IPS DF 19.7 (cell line): ENCODE results near the gene GPR85.
"Not testable (repeated sequence)": the region's sequence is repeated elsewhere in the genome, so short reads cannot be mapped to it uniquely, and the experiment has no call there.

Experiments
- DNase-seq: peaks from one replicate; pipeline ENCODE4 v3.0.0-alpha.2; 2013; ENCODE audit warnings: low read depth, low spot score

GPR85 gene

GRCh38 chr7:113083816-113084495 is 2.7 kb downstream of the GPR85 start:
- no peak for DNase-seq

GRCh38 chr7:113083132-113083815 is 3.4 kb downstream of the GPR85 start:
- no peak for DNase-seq

- DNase-seq: no peak
These were observed 8.3 kb downstream of the GPR85 start for GRCh38 chr7:113078331-113078730.

GRCh38 chr7:113076703-113077102 is 9.9 kb downstream of the GPR85 start:
- no peak for DNase-seq

- DNase-seq: no peak
These were observed 15.2 kb downstream of the GPR85 start for GRCh38 chr7:113071465-113071864.

GRCh38 chr7:113062499-113062898 is 24.1 kb downstream of the GPR85 start:
- DNase-seq: no peak

- no peak for DNase-seq
These were observed 26.5 kb downstream of the GPR85 start for GRCh38 chr7:113060100-113060499.

- no peak for DNase-seq
These were observed 31.7 kb downstream of the GPR85 start for GRCh38 chr7:113054938-113055337.

GRCh38 chr7:113054272-113054671 is 32.4 kb downstream of the GPR85 start:
- DNase-seq: not testable (repeated sequence)

GRCh38 chr7:113049221-113049620 is 37.4 kb downstream of the GPR85 start:
- not testable (repeated sequence) for DNase-seq

GRCh38 chr7:113046453-113046852 is 40.2 kb downstream of the GPR85 start:
- DNase-seq: no peak

- no peak for DNase-seq
These were observed 41.2 kb downstream of the GPR85 start for GRCh38 chr7:113045379-113045778.

- no peak for DNase-seq
These were observed 42.2 kb downstream of the GPR85 start for GRCh38 chr7:113044394-113044793.

GRCh38 chr7:113040849-113041248 is 45.8 kb downstream of the GPR85 start:
- no peak for DNase-seq

GRCh38 chr7:113033959-113034358 is 52.7 kb downstream of the GPR85 start:
- DNase-seq: no peak
